DMS114 treated with DMSO at 0.1 percent for 48 hours (cell line): ENCODE results near the gene ADK.
"Not testable (repeated sequence)": the region's sequence is repeated elsewhere in the genome, so short reads cannot be mapped to it uniquely, and the experiment has no call there.

ENCODE experiments used
- DNase-seq: peaks from one replicate; lab custom pipeline; 2025; ENCODE audit not compliant: unreplicated experiment; lab: John Stamatoyannopoulos, UW

ADK gene

GRCh38 chr10:74150990-74151878 lies at the start of gene ADK:
ADK (plus strand) TSS chr10:74151221; CDS start chr10:74151279, 58 bp downstream.
- peak; percentile 98 for DNase-seq

DNA sequence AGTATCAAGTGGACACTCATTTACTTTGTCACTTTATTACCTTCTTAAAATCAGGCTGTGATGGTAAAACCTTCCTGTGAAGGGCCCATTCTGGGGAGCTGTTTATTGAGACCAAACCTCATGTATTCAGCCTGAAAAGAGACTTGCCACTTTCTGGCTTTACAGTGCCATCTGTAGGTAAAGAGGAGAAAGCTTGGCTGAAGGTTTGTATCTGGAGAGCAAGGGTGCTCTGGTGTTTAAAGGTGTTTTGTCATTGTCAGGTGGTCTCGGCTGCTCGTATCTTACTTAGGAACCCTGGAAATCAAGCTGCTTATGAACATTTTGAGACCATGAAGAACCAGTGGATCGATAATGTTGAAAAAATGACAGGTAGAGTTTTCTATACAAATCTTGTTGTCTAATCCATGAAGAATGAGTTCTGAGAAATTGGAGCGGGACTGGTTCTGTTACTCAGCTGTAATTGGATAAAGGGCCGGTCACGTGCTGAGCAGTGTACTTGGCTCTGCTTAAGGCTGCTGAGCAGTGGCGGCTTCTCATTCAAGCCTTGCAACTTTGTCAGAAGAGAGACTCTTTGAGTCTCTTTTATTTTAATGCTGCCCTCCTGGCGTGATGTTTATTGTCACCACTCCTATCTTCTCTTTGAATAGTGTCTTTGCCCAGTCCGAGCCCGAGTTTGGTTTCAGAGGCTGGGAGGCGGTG lies 47.3 kb upstream of the ADK start:
- DNase-seq = peak; percentile 38

DNA sequence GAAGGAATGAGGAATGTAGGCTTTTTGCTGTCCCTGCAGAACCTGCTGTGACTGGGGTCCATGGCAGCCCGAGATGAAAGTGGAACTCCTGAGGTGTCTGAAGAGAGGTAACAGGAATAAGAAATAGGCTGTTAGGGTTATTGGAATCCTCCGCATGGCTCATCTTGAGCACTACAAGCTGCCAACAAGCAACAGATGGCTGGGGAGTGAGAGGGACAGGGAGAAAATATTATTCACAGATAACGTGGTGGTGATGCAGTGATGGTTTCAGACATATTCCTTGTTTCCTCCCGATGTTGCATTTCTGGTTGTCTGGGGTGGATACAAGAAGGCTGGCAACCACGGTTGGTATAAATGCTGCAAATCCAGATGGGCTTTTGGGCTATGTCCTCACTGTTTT lies 46.5 kb upstream of the ADK start:
- no peak for DNase-seq

GRCh38 chr10:74104996-74105395 lies 46.0 kb upstream of the ADK start:
- no peak for DNase-seq

DNA sequence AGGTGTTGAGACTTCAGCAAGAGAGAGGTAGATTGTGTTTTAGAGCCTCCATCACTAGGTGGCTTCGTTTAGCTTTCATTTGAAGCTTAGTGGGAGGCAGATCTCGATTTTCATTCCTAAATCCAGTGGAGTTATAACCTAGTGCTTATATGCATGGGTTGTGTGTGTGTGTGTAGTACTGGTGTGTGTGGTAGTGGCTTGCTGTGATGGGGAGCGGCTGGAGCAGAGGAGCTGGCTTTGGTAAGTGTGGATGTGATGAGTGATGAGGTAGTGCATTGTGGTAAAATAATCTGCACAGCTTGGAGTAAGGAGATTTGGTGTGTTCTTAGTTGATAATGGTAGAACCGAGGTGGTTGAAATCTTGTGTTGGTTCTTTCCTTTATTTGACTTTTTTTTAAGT lies 43.6 kb upstream of the ADK start:
- DNase-seq = no peak

- no peak for DNase-seq
Measured at GRCh38 chr10:74109452-74109851, 41.6 kb upstream of the ADK start.

- DNase-seq = no peak
Measured at GRCh38 chr10:74110120-74110519, 40.9 kb upstream of the ADK start.

DNA sequence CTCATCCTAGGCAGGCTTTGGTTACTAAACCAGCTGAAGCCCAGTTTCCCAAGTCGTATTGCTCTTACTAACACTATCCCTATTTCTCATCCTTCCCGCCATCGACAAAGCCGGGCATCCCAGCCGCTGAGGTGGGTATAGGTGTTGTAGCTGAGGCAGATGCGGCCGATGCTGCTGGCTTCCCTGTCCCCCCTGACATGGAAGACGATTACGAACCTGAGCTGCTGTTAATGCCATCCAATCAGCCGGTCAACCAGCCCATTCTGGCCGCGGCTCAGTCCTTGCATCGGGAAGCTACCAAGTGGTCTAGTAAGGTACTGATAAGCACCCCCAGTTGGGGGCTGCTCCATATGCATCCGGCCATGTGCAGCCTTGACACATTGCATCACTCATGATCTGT lies 39.2 kb upstream of the ADK start:
- no peak for DNase-seq

DNA sequence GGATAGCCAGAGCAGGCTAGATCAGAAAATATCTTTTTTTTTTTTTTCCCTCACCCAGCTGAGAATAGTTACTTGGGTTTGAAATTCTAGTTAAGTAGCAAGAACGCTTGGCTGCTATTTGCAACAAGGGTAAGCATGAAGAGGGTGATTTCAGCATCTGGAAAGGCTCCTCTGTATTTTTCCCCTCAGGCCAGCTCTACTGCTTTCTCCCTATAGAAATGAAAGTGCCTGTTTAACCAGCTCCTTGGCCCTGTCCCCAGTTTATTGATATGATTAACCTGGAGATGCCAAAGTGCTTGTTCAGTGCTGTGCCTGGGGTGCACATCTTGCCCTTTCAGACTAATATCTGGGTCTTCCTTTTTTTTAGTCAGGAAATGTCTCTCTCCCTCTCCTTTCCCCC lies 37.5 kb upstream of the ADK start:
- DNase-seq = no peak

DNA sequence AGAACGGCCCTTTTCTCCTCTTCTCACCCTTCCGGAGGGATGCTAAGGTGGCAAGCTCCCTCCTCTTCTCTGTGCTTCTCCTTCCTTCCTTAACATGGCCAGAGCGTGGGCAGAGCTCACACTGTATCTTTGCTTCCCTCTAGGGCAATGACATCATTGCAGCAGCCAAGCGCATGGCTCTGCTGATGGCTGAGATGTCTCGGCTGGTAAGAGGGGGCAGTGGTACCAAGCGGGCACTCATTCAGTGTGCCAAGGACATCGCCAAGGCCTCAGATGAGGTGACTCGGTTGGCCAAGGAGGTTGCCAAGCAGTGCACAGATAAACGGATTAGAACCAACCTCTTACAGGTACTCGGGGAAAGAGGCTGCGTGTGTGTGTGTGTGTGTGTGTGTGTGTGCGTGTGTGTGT lies 37.0 kb upstream of the ADK start:
- no peak for DNase-seq

DNA sequence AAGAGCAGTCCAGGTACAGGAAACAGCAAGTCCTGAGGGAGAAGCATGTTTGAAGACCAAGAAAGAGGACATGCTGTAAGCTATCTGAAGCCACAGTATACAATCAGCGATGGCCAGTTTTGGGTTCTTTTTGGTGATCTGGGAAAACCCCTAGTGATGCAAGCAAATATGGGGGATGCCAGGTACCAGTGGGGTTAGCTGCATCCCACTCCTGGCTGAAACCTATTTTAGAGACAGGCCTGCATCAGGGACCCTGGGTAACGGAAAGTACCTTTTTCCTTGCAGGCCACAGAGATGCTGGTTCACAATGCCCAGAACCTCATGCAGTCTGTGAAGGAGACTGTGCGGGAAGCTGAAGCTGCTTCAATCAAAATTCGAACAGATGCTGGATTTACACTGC lies 33.3 kb upstream of the ADK start:
- DNase-seq = no peak

DNA sequence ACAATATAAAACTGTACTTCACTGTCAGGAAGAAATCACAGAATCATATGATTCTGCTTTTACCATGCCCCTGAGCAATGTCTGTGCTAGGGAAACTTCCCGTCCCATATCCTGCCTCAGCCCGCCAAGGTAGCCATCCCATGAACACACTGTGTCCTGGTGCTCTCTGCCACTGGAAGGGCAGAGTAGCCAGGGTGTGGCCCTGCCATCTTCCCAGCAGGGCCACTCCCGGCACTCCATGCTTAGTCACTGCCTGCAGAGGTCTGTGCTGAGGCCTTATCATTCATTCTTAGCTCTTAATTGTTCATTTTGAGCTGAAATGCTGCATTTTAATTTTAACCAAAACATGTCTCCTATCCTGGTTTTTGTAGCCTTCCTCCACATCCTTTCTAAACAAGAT lies 32.2 kb upstream of the ADK start:
- no peak for DNase-seq

GRCh38 chr10:74120911-74121310 lies 30.1 kb upstream of the ADK start:
- no peak for DNase-seq

GRCh38 chr10:74121368-74121767 lies 29.7 kb upstream of the ADK start:
- no peak for DNase-seq

- no peak for DNase-seq
Measured at GRCh38 chr10:74122060-74122459, 29.0 kb upstream of the ADK start.

DNA sequence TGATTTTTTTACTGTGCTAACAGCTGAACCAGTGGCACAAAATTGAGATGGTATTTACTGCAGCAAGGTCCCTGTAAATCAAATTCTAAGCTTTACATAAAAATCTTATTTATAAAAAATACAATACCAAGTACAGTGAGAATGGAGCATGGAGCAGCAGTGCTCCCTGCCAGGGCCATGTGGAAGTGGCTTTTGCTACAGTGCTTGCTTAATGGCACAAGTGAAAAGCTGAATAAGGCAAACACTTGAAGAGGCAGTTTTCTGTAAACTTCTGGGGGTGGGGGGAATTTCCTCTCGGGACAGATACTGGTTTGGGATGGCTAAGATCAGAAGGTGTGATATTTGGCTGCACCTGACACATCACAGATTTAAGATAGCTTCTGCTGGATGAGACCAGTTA lies 27.9 kb upstream of the ADK start:
- DNase-seq = no peak

GRCh38 chr10:74133923-74134820 lies 16.8 kb upstream of the ADK start:
- no peak for DNase-seq

GRCh38 chr10:74135452-74135851 lies 15.6 kb upstream of the ADK start:
- DNase-seq = no peak

- no peak for DNase-seq
Measured at GRCh38 chr10:74137992-74138391, 13.0 kb upstream of the ADK start.

- DNase-seq = not testable (repeated sequence)
Measured at GRCh38 chr10:74138596-74138995, 12.4 kb upstream of the ADK start.

DNA sequence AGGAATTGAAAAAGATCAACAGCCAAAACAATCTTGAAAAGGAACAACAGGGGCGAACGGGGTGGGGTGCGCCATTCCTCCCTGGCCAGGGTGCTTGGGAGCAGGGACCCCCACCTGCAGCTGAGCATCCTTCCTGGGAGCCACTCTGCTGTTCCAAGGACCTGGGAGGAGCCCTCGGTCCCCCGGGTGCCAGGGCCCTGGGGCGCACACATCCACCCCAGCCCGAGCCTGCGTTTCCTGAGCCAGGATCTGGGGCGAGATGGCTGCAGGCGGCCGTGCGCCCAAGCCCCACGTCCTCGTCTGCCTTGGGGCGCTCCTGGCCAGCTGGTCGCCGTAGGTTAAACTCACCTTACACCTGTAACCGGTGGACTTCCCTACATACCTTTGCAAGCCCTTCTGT lies 11.0 kb upstream of the ADK start:
- no peak for DNase-seq
